Nephron progenitor cell (in vitro differentiated cells): ENCODE data around the gene FAM168A.

Experiments used
- DNase-seq: peaks from one replicate; pipeline ENCODE4 v3.0.0; 2021
- H3K27ac Mint-ChIP-seq: 2 replicates; pipeline ENCODE4 v1.8.0; 2021; ENCODE audit warnings: mild to moderate bottlenecking, moderate library complexity, mixed read lengths
- H3K27me3 Mint-ChIP-seq: 2 replicates; pipeline ENCODE4 v1.8.0; 2021; ENCODE audit warnings: mild to moderate bottlenecking, low read depth, mixed read lengths; ENCODE audit not compliant: poor library complexity
- H3K36me3 Mint-ChIP-seq: 2 replicates; pipeline ENCODE4 v1.8.0; 2021; ENCODE audit warnings: low read depth, mixed read lengths
- H3K4me1 Mint-ChIP-seq: 2 replicates; pipeline ENCODE4 v1.8.0; 2021; ENCODE audit warnings: mixed read lengths
- H3K4me3 Mint-ChIP-seq: 2 replicates; pipeline ENCODE4 v1.8.0; 2021; ENCODE audit warnings: mild to moderate bottlenecking, moderate library complexity, mixed read lengths
- H3K9me3 Mint-ChIP-seq: 2 replicates; pipeline ENCODE4 v1.8.0; 2021; ENCODE audit warnings: mild to moderate bottlenecking, moderate library complexity, mixed read lengths
- CTCF ChIP-seq: fragments of 200-600 bp; sonication (generic); IDR thresholded peaks from 2 replicates; pipeline ENCODE4 v1.5.0; 2021; ENCODE audit warnings: antibody characterized with exemption

FAM168A gene

GRCh38 chr11:73392108-73393010 lies 205.6 kb downstream of the FAM168A start:
- no peaks in the 10 kb centered on the region for H3K36me3 Mint-ChIP-seq
- no peak overlapping the region for H3K27ac Mint-ChIP-seq

GRCh38 chr11:73391665-73392064 lies 206.2 kb downstream of the FAM168A start:
- Mint-ChIP-seq H3K9me3 (no peaks in the 10 kb centered on the region), H3K36me3 (no peaks in the 10 kb centered on the region), H3K4me1 (peaks cover 42% of the 10 kb centered on the region), H3K27ac (no peak overlapping the region), H3K4me3 (no peak overlapping the region), H3K27me3 (no peaks in the 10 kb centered on the region)
- no peak for TF ChIP-seq CTCF
- DNase-seq = no peak

More at GRCh38 chr11:73392108-73393010, 205.6 kb downstream of the FAM168A start:
- TF ChIP-seq CTCF = no peak
- Mint-ChIP-seq H3K4me3 (no peak overlapping the region), H3K9me3 (no peaks in the 10 kb centered on the region), H3K4me1 (peaks cover 35% of the 10 kb centered on the region), H3K27me3 (no peaks in the 10 kb centered on the region)
- no peak for DNase-seq

- H3K36me3 Mint-ChIP-seq = no peaks in the 10 kb centered on the region
- H3K27me3 Mint-ChIP-seq = no peaks in the 10 kb centered on the region
- no peak overlapping the region for H3K27ac Mint-ChIP-seq
- TF ChIP-seq CTCF = no peak
- no peaks in the 10 kb centered on the region for H3K9me3 Mint-ChIP-seq
- no peak for DNase-seq
- peaks cover 50% of the 10 kb centered on the region for H3K4me1 Mint-ChIP-seq
- H3K4me3 Mint-ChIP-seq = no peak overlapping the region
These were observed 207.0 kb downstream of the FAM168A start for GRCh38 chr11:73390601-73391565.

GRCh38 chr11:73389916-73390315 lies 208.0 kb downstream of the FAM168A start:
- H3K4me3 Mint-ChIP-seq = peak overlapping the region; percentile 2
- no peaks in the 10 kb centered on the region for H3K9me3 Mint-ChIP-seq
- no peaks in the 10 kb centered on the region for H3K36me3 Mint-ChIP-seq
- H3K27ac Mint-ChIP-seq = no peak overlapping the region
- H3K27me3 Mint-ChIP-seq = no peaks in the 10 kb centered on the region
- DNase-seq = no peak
- peaks cover 59% of the 10 kb centered on the region for H3K4me1 Mint-ChIP-seq
- no peak for TF ChIP-seq CTCF

- DNase-seq = no peak
- Mint-ChIP-seq H3K4me3 (no peak overlapping the region), H3K27me3 (no peaks in the 10 kb centered on the region), H3K36me3 (no peaks in the 10 kb centered on the region), H3K27ac (peak overlapping the region; percentile 51), H3K9me3 (no peaks in the 10 kb centered on the region), H3K4me1 (peaks cover 67% of the 10 kb centered on the region)
- no peak for TF ChIP-seq CTCF
These were observed 208.8 kb downstream of the FAM168A start for GRCh38 chr11:73389134-73389525.
